OCI-M2 (cell line): ENCODE results near the gene JADE1.

Source experiments
- DNase-seq: peaks from one replicate; lab custom pipeline; 2025; ENCODE audit not compliant: unreplicated experiment; lab: John Stamatoyannopoulos, UW

JADE1 gene

GRCh38 chr4:128809477-128810330 is at the start of gene JADE1:
Gene JADE1, plus strand, starts transcription at chr4:128809700. Its CDS starts 22,059 bp downstream, at chr4:128831759.
- peak; percentile 40 for DNase-seq

- no peak for DNase-seq
These were observed 42.7 kb upstream of the JADE1 start for GRCh38 chr4:128766781-128767180.

- no peak for DNase-seq
These were observed 41.0 kb upstream of the JADE1 start for GRCh38 chr4:128768373-128768996.

GRCh38 chr4:128769011-128769410 is 40.5 kb upstream of the JADE1 start:
- DNase-seq: no peak

GRCh38 chr4:128770807-128771206 is 38.7 kb upstream of the JADE1 start:
- DNase-seq: no peak

- no peak for DNase-seq
These were observed 34.0 kb upstream of the JADE1 start for GRCh38 chr4:128775477-128775876.

- DNase-seq: no peak
These were observed 33.6 kb upstream of the JADE1 start for GRCh38 chr4:128775916-128776315.

GRCh38 chr4:128776794-128777216 is 32.7 kb upstream of the JADE1 start:
- no peak for DNase-seq

GRCh38 chr4:128780688-128781087 is 28.8 kb upstream of the JADE1 start:
- no peak for DNase-seq

- no peak for DNase-seq
These were observed 27.3 kb upstream of the JADE1 start for GRCh38 chr4:128782076-128782715.

GRCh38 chr4:128782875-128783614 is 26.5 kb upstream of the JADE1 start:
- no peak for DNase-seq

- peak; percentile 46 for DNase-seq
These were observed 21.8 kb upstream of the JADE1 start for GRCh38 chr4:128787509-128788311.

GRCh38 chr4:128793859-128794672 is 15.4 kb upstream of the JADE1 start:
- DNase-seq: no peak

- DNase-seq: no peak
These were observed 12.6 kb upstream of the JADE1 start for GRCh38 chr4:128796934-128797333.

GRCh38 chr4:128800284-128800683 is 9.2 kb upstream of the JADE1 start:
- no peak for DNase-seq

GRCh38 chr4:128800701-128801284 is 8.7 kb upstream of the JADE1 start:
- DNase-seq: no peak

- no peak for DNase-seq
These were observed 6.5 kb upstream of the JADE1 start for GRCh38 chr4:128802680-128803628.

- no peak for DNase-seq
These were observed 5.7 kb upstream of the JADE1 start for GRCh38 chr4:128803783-128804182.
